Activated CD4-positive, alpha-beta memory T cell treated with anti-CD3 and anti-CD28 coated beads for 36 hours (primary cell): ENCODE measurements around the gene FGF22. TPM values are rescaled to one million over a fixed set of nuclear protein-coding genes. Genes with fewer than 3 reads are reported as not detected.
"Not testable (repeated sequence)": the region's sequence is repeated elsewhere in the genome, so short reads cannot be mapped to it uniquely, and the experiment has no call there.

Experiments
- CTCF ChIA-PET: fragments of 350-600 bp; sonication (Branson Sonifier 250); formaldehyde crosslinking; loops from one replicate; lab custom pipeline; 2021; ENCODE audit warnings: antibody characterized with exemption, inconsistent platforms; lab: Charles Lee
- POLR2A ChIA-PET: fragments of 350-600 bp; sonication (Branson Sonifier 250); formaldehyde crosslinking; loops from one replicate; lab custom pipeline; 2021; ENCODE audit warnings: antibody characterized with exemption; lab: Charles Lee
- DNase-seq: peaks from one replicate; pipeline ENCODE4 v3.0.0-alpha.2; 2020
- H3K27ac Mint-ChIP-seq: one replicate; pipeline ENCODE4 v1.8.0; 2021; ENCODE audit warnings: mixed read lengths
- H3K27me3 Mint-ChIP-seq: one replicate; pipeline ENCODE4 v1.8.0; 2021; ENCODE audit warnings: mixed read lengths
- H3K36me3 Mint-ChIP-seq: one replicate; pipeline ENCODE4 v1.8.0; 2021; ENCODE audit warnings: mixed read lengths
- H3K4me1 Mint-ChIP-seq: one replicate; pipeline ENCODE4 v1.8.0; 2021; ENCODE audit warnings: low read depth, mixed read lengths
- H3K4me3 Mint-ChIP-seq: one replicate; pipeline ENCODE4 v1.8.0; 2021; ENCODE audit warnings: mild to moderate bottlenecking, mixed read lengths
- H3K9me3 Mint-ChIP-seq: one replicate; pipeline ENCODE4 v1.8.0; 2021; ENCODE audit warnings: mixed read lengths
- intact Hi-C: fragments of 100-400 bp; cut with micrococcal nuclease; formaldehyde crosslinking; loops from one replicate; pipeline ENCODE4 v1.15.1; 2023
- total RNA-seq, 2 experiments: library from RNA; stranded (reverse); gene quantifications; one replicate each; pipeline ENCODE4 v1.2.3, GENCODE V29; 2021

FGF22 gene
- total RNA-seq, 2 experiments from 2014 or later, result 0.14 TPM; not detected in 1

GRCh38 chr19:618247-618619 lies 21.4 kb upstream of the FGF22 start:
- Mint-ChIP-seq H3K27me3 (no peaks in the 10 kb centered on the region), H3K9me3 (no peaks in the 10 kb centered on the region), H3K4me3 (no peak overlapping the region), H3K36me3 (peaks cover 21% of the 10 kb centered on the region), H3K27ac (no peak overlapping the region), H3K4me1 (peaks cover 3% of the 10 kb centered on the region)
- POLR2A ChIA-PET, result no interaction called here
- DNase-seq, result no peak
- CTCF ChIA-PET, result no interaction called here
- intact Hi-C loops, result no loop called here

DNA sequence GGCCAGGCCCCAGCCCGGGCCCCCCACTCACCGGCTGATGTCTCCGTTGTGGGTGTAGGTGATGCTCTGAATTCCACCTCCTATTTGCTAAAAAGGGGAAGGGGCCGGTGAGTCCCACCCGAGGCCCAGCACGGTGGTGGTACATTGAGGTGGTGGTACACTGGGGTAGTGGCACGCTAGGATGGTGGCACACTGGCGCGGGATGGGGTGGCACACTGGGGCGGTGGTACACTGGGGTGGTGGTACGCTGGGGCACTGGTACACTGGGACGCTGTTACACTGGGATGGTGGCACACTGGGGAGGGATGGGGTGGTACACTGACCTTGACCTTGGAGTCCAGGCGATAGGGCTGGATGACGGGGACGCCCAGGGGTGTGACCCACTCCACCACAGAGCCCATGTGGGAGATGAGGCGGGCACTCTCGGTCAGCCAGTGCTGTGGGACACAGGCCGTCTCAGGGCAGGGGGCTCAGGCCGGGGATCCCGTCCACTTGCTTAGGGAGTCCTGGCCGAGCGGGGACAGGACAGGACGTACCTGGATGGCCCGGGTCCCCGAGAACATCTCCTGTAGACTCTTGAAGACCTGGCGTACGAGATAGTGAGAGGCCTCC lies 20.9 kb upstream of the FGF22 start:
- no peaks in the 10 kb centered on the region for H3K9me3 Mint-ChIP-seq
- POLR2A ChIA-PET, result no interaction called here
- H3K27me3 Mint-ChIP-seq, result no peaks in the 10 kb centered on the region

GRCh38 chr19:619286-620002 lies 20.2 kb upstream of the FGF22 start:
- no peaks in the 10 kb centered on the region for H3K9me3 Mint-ChIP-seq
- POLR2A ChIA-PET, result no interaction called here
- DNase-seq, result no peak
- H3K4me3 Mint-ChIP-seq, result no peak overlapping the region
- CTCF ChIA-PET, result no interaction called here
- H3K36me3 Mint-ChIP-seq, result peaks cover 21% of the 10 kb centered on the region
- peaks cover 3% of the 10 kb centered on the region for H3K4me1 Mint-ChIP-seq
- H3K27me3 Mint-ChIP-seq, result no peaks in the 10 kb centered on the region
- H3K27ac Mint-ChIP-seq, result no peak overlapping the region
- intact Hi-C loops, result no loop called here

More for the DNA sequence above, 20.9 kb upstream of the FGF22 start:
- Mint-ChIP-seq H3K27ac (no peak overlapping the region), H3K36me3 (peaks cover 23% of the 10 kb centered on the region), H3K4me3 (no peak overlapping the region), H3K4me1 (peaks cover 3% of the 10 kb centered on the region)
- no peak for DNase-seq
- CTCF ChIA-PET, result no interaction called here
- intact Hi-C loops, result no loop called here

DNA sequence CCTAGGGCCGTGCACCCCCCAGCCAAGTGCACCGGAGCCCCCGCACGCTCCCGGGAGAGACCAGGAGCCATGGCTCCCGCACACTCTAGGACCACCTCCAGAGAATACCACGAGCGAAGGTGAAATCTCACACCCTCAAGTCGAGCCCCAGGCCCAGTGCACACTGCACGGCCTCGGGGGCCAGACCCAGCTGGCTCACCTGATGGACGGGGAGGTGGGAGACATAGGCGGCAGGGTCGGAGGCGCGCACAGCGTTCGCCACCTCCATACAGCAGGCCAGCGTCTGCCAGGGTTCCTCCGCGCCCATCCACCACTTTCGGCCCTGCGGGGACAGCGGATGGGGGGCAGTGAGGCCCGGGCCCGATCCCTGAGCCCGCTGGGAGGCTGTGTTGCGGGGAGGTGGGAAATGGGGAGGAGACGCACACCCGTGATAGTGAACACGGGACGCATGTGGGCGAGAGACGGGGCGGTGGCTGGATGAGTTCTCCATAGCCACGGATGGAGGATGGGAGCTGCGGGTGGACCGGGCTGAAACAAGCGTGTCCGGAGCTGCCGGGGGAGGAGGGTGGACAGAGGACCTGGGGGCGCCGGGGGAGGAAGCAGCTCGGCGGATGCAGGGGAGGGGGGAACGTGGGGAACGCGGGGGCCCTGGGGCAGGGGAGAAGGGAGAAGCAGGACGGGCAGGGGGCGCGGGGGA lies 19.4 kb upstream of the FGF22 start:
- no peak for DNase-seq
- no peaks in the 10 kb centered on the region for H3K9me3 Mint-ChIP-seq
- H3K36me3 Mint-ChIP-seq, result peaks cover 15% of the 10 kb centered on the region
- no peak overlapping the region for H3K4me3 Mint-ChIP-seq
- intact Hi-C loops, result no loop called here
- no peak overlapping the region for H3K27ac Mint-ChIP-seq
- peaks cover 3% of the 10 kb centered on the region for H3K4me1 Mint-ChIP-seq
- CTCF ChIA-PET, result no interaction called here
- no peaks in the 10 kb centered on the region for H3K27me3 Mint-ChIP-seq
- POLR2A ChIA-PET, result no interaction called here

DNA sequence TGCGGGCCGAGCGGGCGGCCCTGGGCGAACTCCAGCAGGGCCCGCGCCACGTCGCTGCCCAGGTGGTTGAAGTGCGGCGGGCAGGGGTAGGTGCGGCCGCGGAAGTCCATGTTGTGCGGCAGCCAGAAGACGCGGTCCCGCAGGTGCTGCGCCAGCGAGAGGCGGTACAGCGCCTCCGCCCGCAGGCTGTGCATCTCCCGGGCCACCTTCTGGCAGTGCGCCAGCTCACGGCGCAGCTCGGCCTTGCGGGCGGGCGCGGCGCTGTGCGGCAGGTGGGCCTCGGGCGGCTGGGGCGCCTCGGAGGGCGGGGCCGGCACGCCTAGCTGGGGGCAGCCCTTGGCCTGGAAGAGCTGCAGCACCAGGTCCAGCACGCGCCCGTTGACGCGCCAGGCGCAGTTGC lies 18.5 kb upstream of the FGF22 start:
- intact Hi-C loops, POLR2A ChIA-PET, H3K4me1 Mint-ChIP-seq, H3K27ac Mint-ChIP-seq, CTCF ChIA-PET, H3K27me3 Mint-ChIP-seq, H3K9me3 Mint-ChIP-seq, H3K4me3 Mint-ChIP-seq, DNase-seq: not testable (repeated sequence)
- peaks cover 13% of the 10 kb centered on the region for H3K36me3 Mint-ChIP-seq

DNA sequence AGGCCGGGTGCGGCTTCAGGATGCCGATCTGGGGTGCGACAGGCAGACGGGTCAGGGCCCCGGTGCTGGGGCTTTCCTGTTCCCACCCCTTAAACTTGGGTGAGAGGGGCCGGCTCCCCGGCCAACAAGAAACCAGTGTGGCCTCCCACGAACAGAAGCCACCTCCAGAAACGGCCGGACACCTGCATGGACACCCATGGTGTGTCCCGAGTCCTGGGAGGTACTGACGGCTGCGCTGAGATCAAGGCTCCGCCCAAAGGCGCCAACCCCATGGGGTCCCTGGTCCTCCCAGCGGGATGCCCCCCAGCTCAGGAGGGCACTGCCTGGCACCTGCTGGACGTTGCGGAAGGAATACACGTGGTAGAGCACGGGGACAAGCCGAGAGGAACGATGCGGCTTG lies 17.9 kb upstream of the FGF22 start:
- Mint-ChIP-seq H3K36me3 (peaks cover 14% of the 10 kb centered on the region), H3K27ac (no peak overlapping the region), H3K4me1 (no peaks in the 10 kb centered on the region), H3K4me3 (no peak overlapping the region), H3K9me3 (no peaks in the 10 kb centered on the region), H3K27me3 (no peaks in the 10 kb centered on the region)
- POLR2A ChIA-PET, result no interaction called here
- DNase-seq, result no peak
- intact Hi-C loops, result no loop called here
- CTCF ChIA-PET, result no interaction called here

GRCh38 chr19:622666-623065 lies 17.0 kb upstream of the FGF22 start:
- ChIA-PET CTCF (interaction anchor here (0.5 kb wide), 1 partner anchor 37 kb away, joined by 3 read pairs; no protein-coding TSS in a partner anchor), POLR2A (no interaction called here)

DNA sequence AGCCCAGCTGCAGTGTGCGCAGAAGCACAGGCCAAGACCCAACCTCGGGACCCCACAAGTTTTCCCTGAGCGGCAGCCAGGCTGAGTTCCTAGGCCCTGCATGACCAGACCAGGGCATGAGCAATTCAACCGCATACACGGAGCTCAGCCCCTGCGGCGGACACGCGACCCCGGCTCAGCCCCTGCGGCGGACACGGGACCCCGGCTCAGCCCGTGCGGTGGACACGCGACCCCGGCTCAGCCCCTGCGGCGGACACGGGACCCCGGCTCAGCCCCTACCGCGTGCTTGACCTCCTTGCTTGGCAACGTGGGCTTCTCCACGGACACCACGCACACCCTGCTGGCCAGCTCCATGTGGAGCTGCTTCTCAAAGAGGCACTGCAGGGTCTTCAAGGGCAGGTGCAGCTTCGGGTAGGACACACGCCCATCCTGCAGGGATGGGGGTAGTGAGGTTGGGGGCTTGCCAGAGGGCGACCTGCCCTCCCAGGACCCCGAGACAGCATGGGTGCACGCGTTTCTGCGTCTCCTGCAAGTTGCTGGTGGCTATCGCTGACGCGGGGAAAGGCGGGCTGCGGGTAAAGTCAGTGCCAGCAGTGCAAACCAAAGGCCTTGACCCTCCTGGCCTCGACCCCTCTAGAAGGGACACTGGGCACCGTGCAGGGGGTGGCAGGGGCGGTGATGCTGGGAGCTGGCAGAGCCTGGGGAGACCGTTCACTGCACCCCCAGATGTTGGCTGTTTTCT lies 16.3 kb upstream of the FGF22 start:
- Mint-ChIP-seq H3K4me3 (no peak overlapping the region), H3K4me1 (no peaks in the 10 kb centered on the region), H3K27me3 (no peaks in the 10 kb centered on the region), H3K9me3 (no peaks in the 10 kb centered on the region), H3K36me3 (peaks cover 14% of the 10 kb centered on the region), H3K27ac (no peak overlapping the region)
- ChIA-PET POLR2A (no interaction called here), CTCF (interaction anchor here (0.5 kb wide), 1 partner anchor 36 kb away, joined by 3 read pairs; no protein-coding TSS in a partner anchor)
- DNase-seq, result no peak
- intact Hi-C loops, result no loop called here

More at GRCh38 chr19:622666-623065, 17.0 kb upstream of the FGF22 start:
- Mint-ChIP-seq H3K9me3 (no peaks in the 10 kb centered on the region), H3K36me3 (peaks cover 11% of the 10 kb centered on the region), H3K27ac (no peak overlapping the region), H3K27me3 (no peaks in the 10 kb centered on the region), H3K4me1 (no peaks in the 10 kb centered on the region), H3K4me3 (no peak overlapping the region)
- DNase-seq, result no peak
- intact Hi-C loops, result no loop called here

DNA sequence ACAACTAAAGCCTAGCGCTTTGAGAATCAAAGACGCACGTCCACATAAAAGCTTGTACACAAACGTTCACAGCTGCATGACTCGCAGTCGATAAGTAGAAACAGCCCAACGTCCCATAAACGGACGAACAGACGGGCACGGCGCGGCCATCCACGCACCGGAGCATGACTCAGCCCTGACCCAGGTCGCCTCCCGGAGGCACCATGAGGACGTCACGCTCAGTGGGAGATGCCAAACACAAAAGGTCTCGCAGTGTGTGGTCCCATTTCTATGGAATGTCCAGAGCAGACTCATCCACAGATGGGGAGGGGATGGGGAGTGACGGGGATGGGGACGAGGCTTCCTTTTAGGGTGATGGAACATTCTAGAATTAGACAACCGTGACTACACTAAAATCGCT lies 15.7 kb upstream of the FGF22 start:
- DNase-seq, result no peak
- Mint-ChIP-seq H3K9me3 (no peaks in the 10 kb centered on the region), H3K36me3 (peaks cover 16% of the 10 kb centered on the region), H3K27ac (no peak overlapping the region), H3K4me3 (no peak overlapping the region), H3K4me1 (peaks cover 2% of the 10 kb centered on the region), H3K27me3 (no peaks in the 10 kb centered on the region)
- intact Hi-C loops, result no loop called here
- ChIA-PET POLR2A (no interaction called here), CTCF (no interaction called here)

- CTCF ChIA-PET, result interaction anchor here (4.9 kb wide), 1 partner anchor 40 kb away, joined by 22 read pairs; no protein-coding TSS in a partner anchor
Observed at GRCh38 chr19:624433-625109, 15.1 kb upstream of the FGF22 start.

GRCh38 chr19:625257-625656 lies 14.4 kb upstream of the FGF22 start:
- no peaks in the 10 kb centered on the region for H3K9me3 Mint-ChIP-seq
- POLR2A ChIA-PET, result no interaction called here

More at GRCh38 chr19:624433-625109, 15.1 kb upstream of the FGF22 start:
- intact Hi-C loops, result no loop called here
- peaks cover 19% of the 10 kb centered on the region for H3K36me3 Mint-ChIP-seq
- POLR2A ChIA-PET, result no interaction called here
- H3K9me3 Mint-ChIP-seq, result no peaks in the 10 kb centered on the region
- no peaks in the 10 kb centered on the region for H3K27me3 Mint-ChIP-seq
- H3K27ac Mint-ChIP-seq, result no peak overlapping the region
- peaks cover 3% of the 10 kb centered on the region for H3K4me1 Mint-ChIP-seq
- no peak for DNase-seq
- no peak overlapping the region for H3K4me3 Mint-ChIP-seq

More at GRCh38 chr19:625257-625656, 14.4 kb upstream of the FGF22 start:
- peaks cover 8% of the 10 kb centered on the region for H3K4me1 Mint-ChIP-seq
- no peak overlapping the region for H3K4me3 Mint-ChIP-seq
- H3K36me3 Mint-ChIP-seq, result peaks cover 24% of the 10 kb centered on the region
- CTCF ChIA-PET, result interaction anchor here (1.1 to 4.9 kb wide), 2 partner anchors 41 to 93 kb away, joined by 3 to 22 read pairs; no protein-coding TSS in a partner anchor
- intact Hi-C loops, result no loop called here
- DNase-seq, result no peak
- H3K27me3 Mint-ChIP-seq, result no peaks in the 10 kb centered on the region
- H3K27ac Mint-ChIP-seq, result no peak overlapping the region
